HepG2 (cell line): Measurements from ENCODE around the gene YIPF4. TPM values are rescaled to one million over a fixed set of nuclear protein-coding genes. Genes with fewer than 3 reads are reported as not detected.

Source experiments
- AGO2 ChIP-seq: fragments of 200-400 bp; formaldehyde crosslinking; optimal IDR thresholded peaks from 2 replicates; pipeline ENCODE3; 2017; ENCODE audit warnings: mild to moderate bottlenecking, low read depth, low read length, moderate library complexity
- CHD2 ChIP-seq: IDR thresholded peaks from 2 replicates; pipeline ENCODE4 v1.6.1; 2011; ENCODE audit warnings: low read depth, low read length, improper control_type of control experiment
- GFI1 ChIP-seq: sonication (generic); formaldehyde crosslinking; IDR thresholded peaks from 2 replicates; pipeline ENCODE4 v1.5.0; 2020; ENCODE audit warnings: missing genetic modification reagents, mild to moderate bottlenecking, borderline replicate concordance
- GLI4 ChIP-seq: sonication (generic); formaldehyde crosslinking; IDR thresholded peaks from 2 replicates; pipeline ENCODE4 v1.5.1; 2020; ENCODE audit warnings: missing genetic modification reagents, mild to moderate bottlenecking, moderate library complexity, borderline replicate concordance
- HNF4G ChIP-seq, 2 experiments: sonication (generic) in 1 of 2; formaldehyde crosslinking in 1 of 2; IDR thresholded peaks; 2 replicates each; pipeline versions ENCODE4 v1.4.0 to v1.6.1; 2011 to 2020; ENCODE audit warnings: borderline replicate concordance in 2 of 2, low read depth in 2 of 2, mild to moderate bottlenecking in 2 of 2, low read length in 1 of 2, missing genetic modification reagents in 1 of 2, moderate library complexity in 1 of 2
- KDM5B ChIP-seq: sonication (generic); formaldehyde crosslinking; IDR thresholded peaks from 2 replicates; pipeline ENCODE4 v1.4.0; 2020; ENCODE audit warnings: missing genetic modification reagents, mild to moderate bottlenecking, borderline replicate concordance
- MEIS1 ChIP-seq: sonication (generic); formaldehyde crosslinking; IDR thresholded peaks from 2 replicates; pipeline ENCODE4 v1.9.0; 2021; ENCODE audit warnings: mild to moderate bottlenecking, missing genetic modification reagents, moderate library complexity, borderline replicate concordance
- PAF1 ChIP-seq: IDR thresholded peaks from 2 replicates; pipeline ENCODE4 v1.6.1; 2016; ENCODE audit warnings: missing genetic modification reagents, missing compliant biosample characterization
- ZBTB7B ChIP-seq: sonication (generic); formaldehyde crosslinking; IDR thresholded peaks from 2 replicates; pipeline ENCODE4 v1.4.0; 2020; ENCODE audit warnings: missing genetic modification reagents
- ZFAT ChIP-seq: sonication (generic); formaldehyde crosslinking; conservative IDR thresholded peaks from 2 replicates; pipeline ENCODE4 v1.8.1; 2023; ENCODE audit warnings: missing genetic modification reagents, inconsistent platforms
- ZNF224 ChIP-seq: sonication (generic); formaldehyde crosslinking; IDR thresholded peaks from 2 replicates; pipeline ENCODE4 v1.5.0; 2020; ENCODE audit warnings: mild to moderate bottlenecking, missing genetic modification reagents
- ZNF292 ChIP-seq: sonication (generic); formaldehyde crosslinking; IDR thresholded peaks from 2 replicates; pipeline ENCODE4 v1.8.1; 2022; ENCODE audit warnings: mild to moderate bottlenecking, low read depth, missing genetic modification reagents, borderline replicate concordance
- ZNF441 ChIP-seq: sonication (generic); formaldehyde crosslinking; IDR thresholded peaks from 2 replicates; pipeline ENCODE4 v1.7.0; 2021; ENCODE audit warnings: missing genetic modification reagents, borderline replicate concordance
- ZNF484 ChIP-seq: sonication (generic); formaldehyde crosslinking; IDR thresholded peaks from 2 replicates; pipeline ENCODE4 v1.5.1; 2020; ENCODE audit warnings: mild to moderate bottlenecking, low read depth, missing genetic modification reagents, borderline replicate concordance
- polyA plus RNA-seq, 8 experiments: library from polyadenylated mRNA; depleted of rRNA in 3 of 8; stranded (reverse) in 7 of 8; unstranded in 1 of 8; fragments of >200 nt; fragmentation: Illumina TruSeq in 4 of 8; extraction: Trizol in 4 of 8; gene quantifications; 2 replicates each; pipeline versions ENCODE4 v1.2.1 to v1.2.3, GENCODE V29; 2011 to 2016; ENCODE audit warnings: low read depth in 4 of 8, missing spikeins in 1 of 8, mixed read lengths in 1 of 8; ENCODE audit not compliant: insufficient read depth in 1 of 8
- total RNA-seq, 5 experiments: library from RNA; depleted of rRNA; stranded (reverse); fragments of >200 nt; fragmentation: Illumina TruSeq; extraction: Trizol; gene quantifications; 2 replicates each; pipeline ENCODE4 v1.2.3, GENCODE V29; 2016; ENCODE audit warnings: low read depth in 1 of 5
- TF ChIP-seq, protein P1 (sequence below): sonication (generic); formaldehyde crosslinking; IDR thresholded peaks from 2 replicates; pipeline ENCODE4 v1.4.0; 2020; ENCODE audit warnings: mild to moderate bottlenecking, missing genetic modification reagents
- TF ChIP-seq, protein P2 (sequence below): sonication (generic); formaldehyde crosslinking; IDR thresholded peaks from 2 replicates; pipeline ENCODE4 v1.8.0; 2022; ENCODE audit warnings: missing genetic modification reagents, mild to moderate bottlenecking, inconsistent platforms, borderline replicate concordance
- TF ChIP-seq, protein P3 (sequence below): sonication (generic); formaldehyde crosslinking; IDR thresholded peaks from 2 replicates; pipeline ENCODE4 v1.5.0; 2020; ENCODE audit warnings: missing genetic modification reagents, mild to moderate bottlenecking, borderline replicate concordance

Gene YIPF4
- total and polyA plus RNA-seq, 2 of the 13 experiments (the other 11 are each of a cell fraction or from before 2014, with no cell fraction given): 19.0 to 43.9 TPM

DNA sequence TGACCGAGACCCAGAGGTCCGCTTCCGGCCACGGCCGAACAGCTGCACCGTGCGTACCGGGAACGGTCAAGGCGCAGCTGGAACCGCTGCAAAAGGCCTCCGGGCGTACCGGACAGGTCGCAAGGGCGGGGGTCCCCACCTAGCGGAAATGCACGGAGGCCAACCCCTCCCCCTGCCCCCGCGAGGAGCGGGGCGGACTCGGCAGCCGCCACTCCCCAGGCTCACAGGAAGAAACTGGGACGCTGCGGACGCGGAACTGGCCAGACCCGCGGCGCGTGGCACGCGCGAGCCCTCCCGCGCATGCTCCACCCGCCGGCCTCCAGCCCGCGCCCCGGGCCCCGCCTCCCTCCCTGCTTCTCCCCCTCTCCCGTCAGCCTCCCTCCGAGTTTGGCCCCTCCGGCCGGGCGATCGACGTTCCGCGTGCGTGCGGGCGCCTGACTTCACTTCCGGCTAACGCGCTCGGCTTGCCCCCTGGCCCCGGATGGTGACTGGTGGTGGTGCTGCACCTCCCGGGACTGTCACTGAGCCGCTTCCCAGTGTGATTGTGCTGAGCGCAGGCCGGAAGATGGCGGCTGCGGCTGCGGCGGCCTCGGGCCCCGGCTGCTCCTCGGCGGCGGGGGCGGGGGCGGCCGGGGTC lies 79.1 kb downstream of the YIPF4 start, which contains the start of gene BIRC6 (continued):
- TF ChIP-seq, protein P1, sequence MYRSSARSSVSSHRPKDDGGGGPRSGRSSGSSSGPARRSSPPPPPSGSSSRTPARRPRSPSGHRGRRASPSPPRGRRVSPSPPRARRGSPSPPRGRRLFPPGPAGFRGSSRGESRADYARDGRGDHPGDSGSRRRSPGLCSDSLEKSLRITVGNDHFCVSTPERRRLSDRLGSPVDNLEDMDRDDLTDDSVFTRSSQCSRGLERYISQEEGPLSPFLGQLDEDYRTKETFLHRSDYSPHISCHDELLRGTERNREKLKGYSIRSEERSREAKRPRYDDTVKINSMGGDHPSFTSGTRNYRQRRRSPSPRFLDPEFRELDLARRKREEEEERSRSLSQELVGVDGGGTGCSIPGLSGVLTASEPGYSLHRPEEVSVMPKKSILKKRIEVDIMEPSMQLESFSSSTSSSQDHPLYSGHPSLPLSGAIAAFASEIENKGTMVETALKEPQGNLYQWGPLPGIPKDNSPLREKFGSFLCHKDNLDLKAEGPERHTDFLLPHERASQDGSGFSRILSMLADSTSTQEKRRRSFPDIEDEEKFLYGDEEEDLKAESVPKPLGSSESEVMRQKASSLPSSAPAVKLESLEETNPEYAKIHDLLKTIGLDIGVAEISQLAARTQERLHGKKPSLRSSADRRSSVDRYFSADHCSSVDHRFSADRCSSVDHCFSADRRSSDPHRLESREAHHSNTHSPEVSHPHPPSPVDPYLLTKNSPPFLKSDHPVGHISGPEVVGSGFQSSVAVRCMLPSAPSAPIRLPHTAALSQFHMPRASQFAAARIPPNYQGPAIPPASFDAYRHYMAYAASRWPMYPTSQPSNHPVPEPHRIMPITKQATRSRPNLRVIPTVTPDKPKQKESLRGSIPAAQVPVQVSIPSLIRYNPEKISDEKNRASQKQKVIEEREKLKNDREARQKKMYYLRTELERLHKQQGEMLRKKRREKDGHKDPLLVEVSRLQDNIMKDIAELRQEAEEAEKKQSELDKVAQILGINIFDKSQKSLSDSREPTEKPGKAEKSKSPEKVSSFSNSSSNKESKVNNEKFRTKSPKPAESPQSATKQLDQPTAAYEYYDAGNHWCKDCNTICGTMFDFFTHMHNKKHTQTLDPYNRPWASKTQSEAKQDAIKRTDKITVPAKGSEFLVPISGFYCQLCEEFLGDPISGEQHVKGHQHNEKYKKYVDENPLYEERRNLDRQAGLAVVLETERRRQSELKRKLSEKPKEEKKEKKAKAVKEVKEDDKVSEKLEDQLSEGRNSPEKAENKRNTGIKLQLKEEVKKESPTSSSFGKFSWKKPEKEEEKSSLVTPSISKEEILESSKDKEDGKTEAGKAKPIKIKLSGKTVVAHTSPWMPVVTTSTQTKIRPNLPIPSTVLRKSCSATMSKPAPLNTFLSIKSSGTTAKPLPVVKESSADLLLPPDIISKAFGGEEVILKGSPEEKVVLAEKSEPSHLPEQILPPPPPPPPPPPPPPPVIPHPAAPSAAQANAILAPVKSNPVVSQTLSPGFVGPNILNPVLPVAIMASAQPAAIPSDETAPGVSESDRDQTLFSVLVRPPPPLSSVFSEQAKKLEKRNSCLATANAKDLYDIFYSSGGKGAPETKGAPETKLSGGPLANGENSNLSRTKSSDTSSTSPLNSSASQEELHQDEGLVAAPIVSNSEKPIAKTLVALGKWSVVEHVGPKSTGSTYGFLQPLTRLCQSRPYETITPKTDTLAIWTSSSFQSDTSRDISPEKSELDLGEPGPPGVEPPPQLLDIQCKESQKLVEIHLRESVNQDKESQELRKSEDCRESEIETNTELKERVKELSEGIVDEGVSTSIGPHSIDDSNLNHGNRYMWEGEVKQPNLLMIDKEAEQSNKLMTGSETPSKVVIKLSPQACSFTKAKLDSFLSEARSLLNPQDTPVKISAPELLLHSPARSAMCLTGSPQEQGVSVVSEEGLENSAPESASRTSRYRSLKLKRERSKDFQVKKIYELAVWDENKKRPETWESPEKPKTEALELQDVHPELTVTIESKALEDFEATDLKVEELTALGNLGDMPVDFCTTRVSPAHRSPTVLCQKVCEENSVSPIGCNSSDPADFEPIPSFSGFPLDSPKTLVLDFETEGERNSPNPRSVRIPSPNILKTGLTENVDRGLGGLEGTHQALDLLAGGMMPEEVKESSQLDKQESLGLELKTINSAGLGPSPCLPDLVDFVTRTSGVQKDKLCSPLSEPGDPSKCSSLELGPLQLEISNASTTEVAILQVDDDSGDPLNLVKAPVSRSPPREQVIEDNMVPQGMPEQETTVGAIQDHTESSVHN (CRISPR knock-in tag): 0 out of 2 replicates have a peak, but pooled peaks have one; percentile 55
- TF ChIP-seq ZNF441 (CRISPR knock-in tag) (peak; percentile 92), ZNF484 (CRISPR knock-in tag) (0 out of 2 replicates have a peak, but pooled peaks have one; percentile 59), GFI1 (CRISPR knock-in tag) (peak; percentile 93), ZNF292 (CRISPR knock-in tag) (peak; percentile 81), CHD2 (no peak; the same call in 1 of the 2 replicates), GLI4 (CRISPR knock-in tag) (peak; percentile 92), MEIS1 (CRISPR knock-in tag) (peak; percentile 94), HNF4G (IDR thresholded peaks at IDR 0.05; ENCODE audit: borderline replicate concordance, low read depth, low read length) (no peak; the same call in 1 of the 2 replicates), HNF4G (CRISPR knock-in tag; IDR thresholded peaks at IDR 0.05; ENCODE audit: borderline replicate concordance, low read depth) (peak; percentile 81), ZFAT (CRISPR knock-in tag) (no peak; the same call in 1 of the 2 replicates), ZNF224 (CRISPR knock-in tag) (no peak; the same call in 1 of the 2 replicates), PAF1 (CRISPR knock-in tag) (no peak), KDM5B (CRISPR knock-in tag) (peak; percentile 97), AGO2 (peak; percentile 97), ZBTB7B (CRISPR knock-in tag) (peak; percentile 91)
- TF ChIP-seq, protein P2, sequence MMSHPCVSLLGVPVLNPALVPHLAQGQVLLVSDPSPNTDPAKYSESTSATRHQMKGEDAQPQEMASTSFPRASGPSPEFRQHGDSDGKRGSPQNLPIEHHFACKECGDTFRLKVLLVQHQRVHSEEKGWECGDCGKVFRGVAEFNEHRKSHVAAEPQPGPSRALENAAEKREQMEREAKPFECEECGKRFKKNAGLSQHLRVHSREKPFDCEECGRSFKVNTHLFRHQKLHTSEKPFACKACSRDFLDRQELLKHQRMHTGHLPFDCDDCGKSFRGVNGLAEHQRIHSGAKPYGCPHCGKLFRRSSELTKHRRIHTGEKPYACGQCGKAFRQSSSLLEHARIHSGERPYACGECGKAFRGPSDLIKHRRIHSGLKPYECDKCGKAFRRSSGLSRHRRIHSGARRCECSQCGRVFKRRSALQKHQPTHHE (CRISPR knock-in tag): peak; percentile 94
- TF ChIP-seq, protein P3, sequence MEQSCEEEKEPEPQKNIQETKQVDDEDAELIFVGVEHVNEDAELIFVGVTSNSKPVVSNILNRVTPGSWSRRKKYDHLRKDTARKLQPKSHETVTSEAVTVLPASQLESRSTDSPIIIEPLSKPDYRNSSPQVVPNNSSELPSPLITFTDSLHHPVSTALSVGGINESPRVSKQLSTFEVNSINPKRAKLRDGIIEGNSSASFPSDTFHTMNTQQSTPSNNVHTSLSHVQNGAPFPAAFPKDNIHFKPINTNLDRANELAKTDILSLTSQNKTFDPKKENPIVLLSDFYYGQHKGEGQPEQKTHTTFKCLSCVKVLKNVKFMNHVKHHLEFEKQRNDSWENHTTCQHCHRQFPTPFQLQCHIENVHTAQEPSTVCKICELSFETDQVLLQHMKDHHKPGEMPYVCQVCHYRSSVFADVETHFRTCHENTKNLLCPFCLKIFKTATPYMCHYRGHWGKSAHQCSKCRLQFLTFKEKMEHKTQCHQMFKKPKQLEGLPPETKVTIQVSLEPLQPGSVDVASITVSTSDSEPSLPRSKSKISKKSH (CRISPR knock-in tag): peak; percentile 96
